HEK293 (cell line): Measurements from ENCODE around the gene CSNK2A1.

ENCODE experiments used
- CTCF ChIA-PET: fragments of 350-600 bp; formaldehyde crosslinking; extraction: SDS; loops from one replicate; lab custom pipeline; 2021; ENCODE audit warnings: antibody characterized with exemption; lab: Yijun Ruan, JAX
- POLR2A ChIA-PET: fragments of 300-600 bp; formaldehyde crosslinking; extraction: SDS; loops from one replicate; lab custom pipeline; 2020; ENCODE audit warnings: antibody characterized with exemption, inconsistent platforms; lab: Yijun Ruan, JAX
- H3K27ac ChIP-seq: fragments of 200-500 bp; sonication (Bioruptor generic); 2 replicates; pipeline ENCODE4 v1.5.1; 2014; ENCODE audit warnings: low read depth, low read length, control low read depth, inconsistent platforms; ENCODE audit errors: extremely low read depth
- H3K36me3 ChIP-seq, 2 experiments: fragments of 200-500 bp in 1 of 2; sonication (Bioruptor generic) in 1 of 2; 1 replicate in 1 of 2; 2 replicates in 1 of 2; pipeline ENCODE4 v1.5.1; 2014 to 2017; ENCODE audit warnings: inconsistent platforms in 2 of 2, low read length in 2 of 2; ENCODE audit not compliant: control insufficient read depth in 2 of 2, insufficient read depth in 1 of 2
- H3K4me1 ChIP-seq: fragments of 200-500 bp; sonication (Bioruptor generic); 2 replicates; pipeline ENCODE4 v1.5.1; 2014; ENCODE audit warnings: mild to moderate bottlenecking, low read length, inconsistent platforms; ENCODE audit not compliant: control insufficient read depth, insufficient read depth
- H3K4me3 ChIP-seq: 2 replicates; pipeline ENCODE4 v1.5.1; 2011; ENCODE audit warnings: low read depth, mild to moderate bottlenecking, control low read depth, low read length, moderate library complexity
- H3K9me3 ChIP-seq: fragments of 200-500 bp; sonication (Bioruptor generic); 2 replicates; pipeline ENCODE4 v1.5.1; 2014; ENCODE audit warnings: low read depth, low read length, inconsistent platforms; ENCODE audit not compliant: control insufficient read depth, insufficient read depth
- AEBP2 ChIP-seq: fragments of 450-650 bp; formaldehyde crosslinking; IDR thresholded peaks from 2 replicates; pipeline ENCODE4 v1.5.1; 2016; ENCODE audit warnings: missing biosample characterization, missing genetic modification characterization, borderline replicate concordance
- ELK4 ChIP-seq: IDR thresholded peaks from 2 replicates; pipeline ENCODE4 v1.6.1; 2011; ENCODE audit warnings: mild to moderate bottlenecking, low read depth, low read length, borderline replicate concordance
- INSM2 ChIP-seq: fragments of 450-650 bp; formaldehyde crosslinking; IDR thresholded peaks from 2 replicates; pipeline ENCODE4 v1.5.1; 2016; ENCODE audit warnings: missing biosample characterization, missing genetic modification characterization
- OVOL3 ChIP-seq: fragments of 450-650 bp; formaldehyde crosslinking; IDR thresholded peaks from 2 replicates; pipeline ENCODE4 v1.5.1; 2016; ENCODE audit warnings: missing biosample characterization, missing genetic modification characterization
- REPIN1 ChIP-seq: fragments of 450-650 bp; formaldehyde crosslinking; IDR thresholded peaks from 2 replicates; pipeline ENCODE4 v1.5.1; 2017; ENCODE audit warnings: missing biosample characterization, missing genetic modification characterization, low read depth
- SALL2 ChIP-seq: fragments of 450-650 bp; formaldehyde crosslinking; IDR thresholded peaks from 2 replicates; pipeline ENCODE4 v1.5.0; 2017; ENCODE audit warnings: missing biosample characterization, mild to moderate bottlenecking, missing genetic modification characterization, borderline replicate concordance
- SCRT2 ChIP-seq: fragments of 450-650 bp; formaldehyde crosslinking; IDR thresholded peaks from 2 replicates; pipeline ENCODE4 v1.5.1; 2016; ENCODE audit warnings: missing biosample characterization, missing genetic modification characterization
- ZBTB26 ChIP-seq: fragments of 450-650 bp; formaldehyde crosslinking; optimal IDR thresholded peaks from 2 replicates; pipeline ENCODE3; 2016; ENCODE audit warnings: missing biosample characterization, mild to moderate bottlenecking, missing genetic modification characterization
- ZNF169 ChIP-seq: fragments of 450-650 bp; formaldehyde crosslinking; IDR thresholded peaks from 2 replicates; pipeline ENCODE4 v1.5.1; 2016; ENCODE audit warnings: missing biosample characterization, missing genetic modification characterization
- ZNF239 ChIP-seq: fragments of 450-650 bp; formaldehyde crosslinking; IDR thresholded peaks from 2 replicates; pipeline ENCODE4 v1.5.1; 2016; ENCODE audit warnings: missing biosample characterization, missing genetic modification characterization
- ZNF24 ChIP-seq: fragments of 450-650 bp; formaldehyde crosslinking; IDR thresholded peaks from 2 replicates; pipeline ENCODE4 v1.5.1; 2016; ENCODE audit warnings: missing biosample characterization, missing genetic modification characterization
- ZNF37A ChIP-seq: fragments of 450-650 bp; IDR thresholded peaks from 2 replicates; pipeline ENCODE4 v1.5.1; 2018; ENCODE audit warnings: missing biosample characterization, missing genetic modification characterization
- ZNF433 ChIP-seq: fragments of 450-650 bp; formaldehyde crosslinking; IDR thresholded peaks from 2 replicates; pipeline ENCODE4 v1.5.1; 2016; ENCODE audit warnings: missing biosample characterization, missing genetic modification characterization, low read depth
- ZNF473 ChIP-seq: fragments of 450-650 bp; formaldehyde crosslinking; IDR thresholded peaks from 2 replicates; pipeline ENCODE4 v1.5.1; 2017; ENCODE audit warnings: missing biosample characterization, missing genetic modification characterization
- ZNF501 ChIP-seq: fragments of 450-650 bp; formaldehyde crosslinking; IDR thresholded peaks from 2 replicates; pipeline ENCODE4 v1.5.1; 2016; ENCODE audit warnings: missing biosample characterization, missing genetic modification characterization
- ZNF510 ChIP-seq: fragments of 450-650 bp; formaldehyde crosslinking; IDR thresholded peaks from 2 replicates; pipeline ENCODE4 v1.5.1; 2018; ENCODE audit warnings: mild to moderate bottlenecking, missing genetic modification characterization, missing biosample characterization; ENCODE audit not compliant: insufficient replicate concordance
- ZNF518A ChIP-seq: fragments of 450-650 bp; formaldehyde crosslinking; conservative IDR thresholded peaks from 2 replicates; pipeline ENCODE4 v1.5.1; 2016; ENCODE audit warnings: low read depth, missing biosample characterization, missing genetic modification characterization
- ZNF704 ChIP-seq: fragments of 450-650 bp; formaldehyde crosslinking; IDR thresholded peaks from 2 replicates; pipeline ENCODE4 v1.5.1; 2016; ENCODE audit warnings: missing biosample characterization, missing genetic modification characterization
- ZNF76 ChIP-seq: fragments of 450-650 bp; formaldehyde crosslinking; IDR thresholded peaks from 2 replicates; pipeline ENCODE4; 2016; ENCODE audit warnings: low read depth, missing biosample characterization, missing genetic modification characterization, borderline replicate concordance
- ZNF777 ChIP-seq: fragments of 450-650 bp; formaldehyde crosslinking; IDR thresholded peaks from 2 replicates; pipeline ENCODE4 v1.5.1; 2017; ENCODE audit warnings: missing biosample characterization, missing genetic modification characterization, borderline replicate concordance
- ZSCAN30 ChIP-seq: fragments of 450-650 bp; IDR thresholded peaks from 2 replicates; pipeline ENCODE4 v1.5.1; 2018; ENCODE audit warnings: missing biosample characterization, mild to moderate bottlenecking, missing genetic modification characterization, moderate library complexity

CSNK2A1 gene

GRCh38 chr20:440636-441035, 103.0 kb downstream of the CSNK2A1 start:
- ChIA-PET POLR2A (interaction anchor here (0.6 kb wide), 1 partner anchor 763 kb away, joined by 3 read pairs; the partner anchor contains the start of gene C20orf202), CTCF (no interaction called here)
- H3K4me3 ChIP-seq = no peak overlapping the region
- H3K4me1 ChIP-seq = no peaks in the 10 kb centered on the region
- H3K36me3 ChIP-seq = peaks cover 41 to 94% of the 10 kb centered on the region in 2 experiments
- no peak overlapping the region for H3K27ac ChIP-seq
- TF ChIP-seq SCRT2 (tag by site-specific recombination) (no peak), ZSCAN30 (tag by site-specific recombination) (no peak)
- TF ChIP-seq, all 188 proteins: peak for 0
- no peaks in the 10 kb centered on the region for H3K9me3 ChIP-seq

GRCh38 chr20:440148-440547, 103.4 kb downstream of the CSNK2A1 start:
- CTCF ChIA-PET = interaction anchor here (0.9 kb wide), 1 partner anchor 8 kb away, joined by 3 read pairs; no protein-coding TSS in a partner anchor

More at GRCh38 chr20:440148-440547, 103.4 kb downstream of the CSNK2A1 start:
- TF ChIP-seq ZNF704 (no peak), INSM2 (tag by site-specific recombination) (no peak), OVOL3 (tag by site-specific recombination) (no peak), ZNF473 (tag by site-specific recombination) (no peak), REPIN1 (tag by site-specific recombination) (no peak), ZNF510 (tag by site-specific recombination) (no peak), ZNF518A (no peak), ZNF501 (no peak), ZNF169 (tag by site-specific recombination) (no peak), ZNF24 (no peak), ZNF433 (tag by site-specific recombination) (no peak), ELK4 (no peak), SALL2 (no peak), ZNF76 (no peak), ZNF37A (tag by site-specific recombination) (no peak), AEBP2 (tag by site-specific recombination) (no peak), ZNF777 (tag by site-specific recombination) (no peak), ZBTB26 (tag by site-specific recombination) (no peak), ZNF239 (tag by site-specific recombination) (no peak)
- no peak overlapping the region for H3K27ac ChIP-seq
- H3K4me3 ChIP-seq = no peak overlapping the region
- H3K4me1 ChIP-seq = no peaks in the 10 kb centered on the region
- H3K9me3 ChIP-seq = no peaks in the 10 kb centered on the region
- POLR2A ChIA-PET = interaction anchor here (0.6 kb wide), 1 partner anchor 763 kb away, joined by 3 read pairs; the partner anchor contains the start of gene C20orf202
- H3K36me3 ChIP-seq = peaks cover 39 to 94% of the 10 kb centered on the region in 2 experiments
